IPS-15b (cell line): ENCODE results near the gene LRRC55.

Experiments
- H3K27me3 ChIP-seq: one replicate; pipeline ENCODE4 v1.6.1; 2013; ENCODE audit warnings: low read length; ENCODE audit not compliant: control insufficient read depth, insufficient read depth
- H3K36me3 ChIP-seq: one replicate; pipeline ENCODE4 v1.6.1; 2013; ENCODE audit warnings: low read length; ENCODE audit not compliant: control insufficient read depth, insufficient read depth
- H3K4me1 ChIP-seq: one replicate; pipeline ENCODE4 v1.6.1; 2013; ENCODE audit warnings: mild to moderate bottlenecking, low read length; ENCODE audit not compliant: control insufficient read depth, insufficient read depth
- H3K4me3 ChIP-seq: one replicate; pipeline ENCODE4 v1.5.1; 2013; ENCODE audit warnings: low read depth, low read length
- H3K9ac ChIP-seq: one replicate; pipeline ENCODE4 v1.6.1; 2013; ENCODE audit warnings: low read depth, mild to moderate bottlenecking, low read length
- H3K9me3 ChIP-seq: one replicate; pipeline ENCODE4 v1.6.1; 2013; ENCODE audit warnings: mild to moderate bottlenecking, low read length; ENCODE audit not compliant: control insufficient read depth, insufficient read depth

LRRC55 gene

GRCh38 chr11:57230316-57230715 is 48.6 kb downstream of the LRRC55 start:
- Histone ChIP-seq H3K36me3 (no peaks in the 10 kb centered on the region), H3K27me3 (peaks cover 11% of the 10 kb centered on the region), H3K9ac (no peak overlapping the region), H3K4me3 (no peak overlapping the region), H3K4me1 (peaks cover 8% of the 10 kb centered on the region), H3K9me3 (no peaks in the 10 kb centered on the region)

- H3K36me3 ChIP-seq: no peaks in the 10 kb centered on the region
- H3K27me3 ChIP-seq: peaks cover 11% of the 10 kb centered on the region
- no peaks in the 10 kb centered on the region for H3K9me3 ChIP-seq
- H3K9ac ChIP-seq: peak overlapping the region; percentile 30
- H3K4me3 ChIP-seq: no peak overlapping the region
- H3K4me1 ChIP-seq: peaks cover 8% of the 10 kb centered on the region
Observed at GRCh38 chr11:57230791-57231538, 49.2 kb downstream of the LRRC55 start.

GRCh38 chr11:57231539-57232253 is 49.9 kb downstream of the LRRC55 start:
- Histone ChIP-seq H3K9me3 (no peaks in the 10 kb centered on the region), H3K4me1 (peaks cover 8% of the 10 kb centered on the region), H3K4me3 (no peak overlapping the region), H3K27me3 (peaks cover 11% of the 10 kb centered on the region), H3K9ac (no peak overlapping the region), H3K36me3 (no peaks in the 10 kb centered on the region)

GRCh38 chr11:57233702-57234101 is 51.9 kb downstream of the LRRC55 start:
- no peak overlapping the region for H3K9ac ChIP-seq
- H3K27me3 ChIP-seq: peaks cover 11% of the 10 kb centered on the region
- no peak overlapping the region for H3K4me3 ChIP-seq
- peaks cover 8% of the 10 kb centered on the region for H3K4me1 ChIP-seq
- no peaks in the 10 kb centered on the region for H3K36me3 ChIP-seq
- H3K9me3 ChIP-seq: no peaks in the 10 kb centered on the region

GRCh38 chr11:57235761-57236703 is 54.3 kb downstream of the LRRC55 start:
- H3K4me1 ChIP-seq: peaks cover 4% of the 10 kb centered on the region
- H3K27me3 ChIP-seq: peaks cover 11% of the 10 kb centered on the region

GRCh38 chr11:57237204-57237681 is 55.5 kb downstream of the LRRC55 start, which contains the start of gene APLNR:
Gene APLNR, minus strand, starts transcription at chr11:57237250. Its CDS starts 246 bp downstream, at chr11:57237004.
- Histone ChIP-seq H3K27me3 (peaks cover 1% of the 10 kb centered on the region), H3K4me3 (no peak within 1 kb of the TSS), H3K9ac (no peak within 1 kb of the TSS), H3K4me1 (no peaks in the 10 kb centered on the region), H3K9me3 (no peaks in the 10 kb centered on the region), H3K36me3 (no peaks in the 10 kb centered on the region)

More at GRCh38 chr11:57235761-57236703, 54.3 kb downstream of the LRRC55 start:
- H3K9me3 ChIP-seq: no peaks in the 10 kb centered on the region
- H3K9ac ChIP-seq: no peak overlapping the region
- H3K36me3 ChIP-seq: no peaks in the 10 kb centered on the region
- H3K4me3 ChIP-seq: no peak overlapping the region

- Histone ChIP-seq H3K4me1 (no peaks in the 10 kb centered on the region), H3K27me3 (no peaks in the 10 kb centered on the region), H3K36me3 (no peaks in the 10 kb centered on the region), H3K9ac (no peak overlapping the region), H3K9me3 (no peaks in the 10 kb centered on the region), H3K4me3 (no peak overlapping the region)
Observed at GRCh38 chr11:57239348-57239747, 57.6 kb downstream of the LRRC55 start.

GRCh38 chr11:57240007-57240406 is 58.3 kb downstream of the LRRC55 start:
- H3K4me1 ChIP-seq: no peaks in the 10 kb centered on the region
- H3K9ac ChIP-seq: no peak overlapping the region
- no peak overlapping the region for H3K4me3 ChIP-seq
- no peaks in the 10 kb centered on the region for H3K27me3 ChIP-seq
- H3K36me3 ChIP-seq: no peaks in the 10 kb centered on the region
- no peaks in the 10 kb centered on the region for H3K9me3 ChIP-seq

- Histone ChIP-seq H3K4me1 (no peaks in the 10 kb centered on the region), H3K9me3 (no peaks in the 10 kb centered on the region), H3K36me3 (no peaks in the 10 kb centered on the region), H3K9ac (no peak overlapping the region), H3K4me3 (no peak overlapping the region), H3K27me3 (no peaks in the 10 kb centered on the region)
Observed at GRCh38 chr11:57240757-57241156, 59.0 kb downstream of the LRRC55 start.
